Measurements from ENCODE around the gene CD81. TPM values are rescaled to one million over a fixed set of nuclear protein-coding genes. Genes with fewer than 3 reads are reported as not detected.

The CD81 gene
- total RNA-seq, 6 donors from 2014 or later = 398 to 1,053 (median 787) TPM

- Histone ChIP-seq H3K4me1 (no peaks in the 10 kb centered on the region), H3K4me3 (no peak overlapping the region), H3K9me3 (no peaks in the 10 kb centered on the region), H3K36me3 (no peaks in the 10 kb centered on the region), H3K27ac (no peak overlapping the region), H3K27me3 (peaks cover 0 to 5% (median 0%) of the 10 kb centered on the region in 4 donors)
- 81% methylated on average over 8 of the region's 9 CpGs; no CpG with 5 or more reads in 1 of the 2 donors for WGBS, 2 donors
- DNase-seq = no peak
- TF ChIP-seq POLR2A (IDR thresholded peaks at IDR 0.05) (no peak), EP300 (IDR thresholded peaks at IDR 0.05) (no peak), CTCF (IDR thresholded peaks at IDR 0.05) (no peak), POLR2AphosphoS5 (IDR thresholded peaks at IDR 0.05) (no peak)
- ATAC-seq (ENCODE audit: low FRiP score in 2 of 2) = no peak
Observed at GRCh38 chr11:2410616-2411015, 33.5 kb downstream of the CD81 start.

- DNase-seq (peak in 1 of 2 donors; percentile 72), ATAC-seq (ENCODE audit: low FRiP score in 2 of 2) (no peak)
- no peaks in the 10 kb centered on the region for H3K4me1 ChIP-seq
- peaks cover 0 to 5% (median 0%) of the 10 kb centered on the region in 4 donors for H3K27me3 ChIP-seq
- H3K4me3 ChIP-seq = no peak overlapping the region
- no peaks in the 10 kb centered on the region for H3K36me3 ChIP-seq
- WGBS, 2 donors = 77% methylated on average over 18 to 24 of the region's 30 CpGs
- TF ChIP-seq POLR2AphosphoS5 (IDR thresholded peaks at IDR 0.05) (no peak), EP300 (IDR thresholded peaks at IDR 0.05) (no peak), CTCF (IDR thresholded peaks at IDR 0.05) (no peak), POLR2A (IDR thresholded peaks at IDR 0.05) (no peak)
- no peak overlapping the region for H3K27ac ChIP-seq
- no peaks in the 10 kb centered on the region for H3K9me3 ChIP-seq
Observed at GRCh38 chr11:2411446-2412305, 34.6 kb downstream of the CD81 start.

GRCh38 chr11:2412323-2412722 lies 35.2 kb downstream of the CD81 start:
- DNase-seq (no peak), ATAC-seq (ENCODE audit: low FRiP score in 2 of 2) (no peak)
- Histone ChIP-seq H3K27me3 (peaks cover 0 to 5% (median 0%) of the 10 kb centered on the region in 4 donors), H3K4me1 (no peaks in the 10 kb centered on the region), H3K4me3 (no peak overlapping the region), H3K36me3 (no peaks in the 10 kb centered on the region), H3K27ac (no peak overlapping the region), H3K9me3 (no peaks in the 10 kb centered on the region)
- 60 to 97% methylated on average over 2 to 6 of the region's 6 CpGs for WGBS, 2 donors
- TF ChIP-seq POLR2A (IDR thresholded peaks at IDR 0.05) (no peak), POLR2AphosphoS5 (IDR thresholded peaks at IDR 0.05) (no peak), CTCF (IDR thresholded peaks at IDR 0.05) (no peak), EP300 (IDR thresholded peaks at IDR 0.05) (no peak)

- DNase-seq (peak in 1 of 2 donors; percentile 83), ATAC-seq (ENCODE audit: low FRiP score in 2 of 2) (no peak)
- 84% methylated on average over 19 to 41 of the region's 43 CpGs for WGBS, 2 donors
- Histone ChIP-seq H3K4me1 (no peaks in the 10 kb centered on the region), H3K27ac (no peak overlapping the region), H3K4me3 (no peak overlapping the region), H3K36me3 (no peaks in the 10 kb centered on the region), H3K27me3 (peaks cover 0 to 5% (median 0%) of the 10 kb centered on the region in 4 donors), H3K9me3 (no peaks in the 10 kb centered on the region)
- no peak for TF ChIP-seq CTCF (IDR thresholded peaks at IDR 0.05)
- TF ChIP-seq POLR2A (IDR thresholded peaks at IDR 0.05) = no peak
- TF ChIP-seq EP300 (IDR thresholded peaks at IDR 0.05) = no peak
- no peak for TF ChIP-seq POLR2AphosphoS5 (IDR thresholded peaks at IDR 0.05)
Observed at GRCh38 chr11:2413742-2414579, 36.9 kb downstream of the CD81 start.

All from upper lobe of left lung (tissue), 6 donors.